ENCODE results near the gene ENTPD2. TPM values are rescaled to one million over a fixed set of nuclear protein-coding genes. Genes with fewer than 3 reads are reported as not detected.

Gene ENTPD2
- total RNA-seq, 1 donor from 2014 or later: 5.2 TPM

- H3K27ac Mint-ChIP-seq: no peak overlapping the region
These were observed 8.5 kb upstream of the ENTPD2 start for GRCh38 chr9:137062384-137062783.

GRCh38 chr9:137058521-137059234, 4.8 kb upstream of the ENTPD2 start:
- Mint-ChIP-seq H3K4me3 (no peak overlapping the region), H3K27me3 (ENCODE audit: low read depth) (peaks cover 59% of the 10 kb centered on the region), H3K9me3 (no peaks in the 10 kb centered on the region), H3K4me1 (peaks cover 8% of the 10 kb centered on the region), H3K36me3 (no peaks in the 10 kb centered on the region), H3K27ac (no peak overlapping the region)
- DNase-seq (ENCODE audit: low spot score in 2 of 2, unreplicated experiment in 2 of 2): no peak
- TF ChIP-seq CTCF (IDR thresholded peaks at IDR 0.05; ENCODE audit: unreplicated experiment): no peak

More at GRCh38 chr9:137062384-137062783, 8.5 kb upstream of the ENTPD2 start:
- Mint-ChIP-seq H3K4me3 (no peak overlapping the region), H3K4me1 (peaks cover 1% of the 10 kb centered on the region), H3K27me3 (ENCODE audit: low read depth) (peaks cover 32% of the 10 kb centered on the region), H3K9me3 (no peaks in the 10 kb centered on the region), H3K36me3 (no peaks in the 10 kb centered on the region)
- no peak for TF ChIP-seq CTCF (IDR thresholded peaks at IDR 0.05; ENCODE audit: unreplicated experiment)
- no peak for DNase-seq (ENCODE audit: low spot score in 2 of 2, unreplicated experiment in 2 of 2)

- Mint-ChIP-seq H3K4me1 (peaks cover 8% of the 10 kb centered on the region), H3K27ac (no peak overlapping the region), H3K9me3 (no peaks in the 10 kb centered on the region), H3K4me3 (no peak overlapping the region), H3K27me3 (ENCODE audit: low read depth) (peaks cover 67% of the 10 kb centered on the region), H3K36me3 (no peaks in the 10 kb centered on the region)
- DNase-seq (ENCODE audit: low spot score in 2 of 2, unreplicated experiment in 2 of 2): no peak
- no peak for TF ChIP-seq CTCF (IDR thresholded peaks at IDR 0.05; ENCODE audit: unreplicated experiment)
These were observed 3.7 kb upstream of the ENTPD2 start for GRCh38 chr9:137057545-137057944.

GRCh38 chr9:137056739-137057415, 3.0 kb upstream of the ENTPD2 start:
- no peak overlapping the region for H3K4me3 Mint-ChIP-seq
- H3K27me3 Mint-ChIP-seq (ENCODE audit: low read depth): peaks cover 69% of the 10 kb centered on the region
- DNase-seq (ENCODE audit: low spot score in 2 of 2, unreplicated experiment in 2 of 2): no peak
- no peak overlapping the region for H3K27ac Mint-ChIP-seq
- no peak for TF ChIP-seq CTCF (IDR thresholded peaks at IDR 0.05; ENCODE audit: unreplicated experiment)
- peaks cover 8% of the 10 kb centered on the region for H3K4me1 Mint-ChIP-seq
- no peaks in the 10 kb centered on the region for H3K9me3 Mint-ChIP-seq
- H3K36me3 Mint-ChIP-seq: no peaks in the 10 kb centered on the region

- Mint-ChIP-seq H3K36me3 (no peaks in the 10 kb centered on the region), H3K27ac (no peak overlapping the region), H3K4me1 (peaks cover 8% of the 10 kb centered on the region), H3K4me3 (peak overlapping the region; percentile 22), H3K27me3 (ENCODE audit: low read depth) (peaks cover 79% of the 10 kb centered on the region), H3K9me3 (no peaks in the 10 kb centered on the region)
- DNase-seq (ENCODE audit: low spot score in 2 of 2, unreplicated experiment in 2 of 2): peak in 1 of 2 experiments; percentile 64
- TF ChIP-seq CTCF (IDR thresholded peaks at IDR 0.05; ENCODE audit: unreplicated experiment): no peak
These were observed 1.8 kb upstream of the ENTPD2 start for GRCh38 chr9:137055385-137056364.
